ENCODE results near the gene COL28A1.

Gene COL28A1

DNA sequence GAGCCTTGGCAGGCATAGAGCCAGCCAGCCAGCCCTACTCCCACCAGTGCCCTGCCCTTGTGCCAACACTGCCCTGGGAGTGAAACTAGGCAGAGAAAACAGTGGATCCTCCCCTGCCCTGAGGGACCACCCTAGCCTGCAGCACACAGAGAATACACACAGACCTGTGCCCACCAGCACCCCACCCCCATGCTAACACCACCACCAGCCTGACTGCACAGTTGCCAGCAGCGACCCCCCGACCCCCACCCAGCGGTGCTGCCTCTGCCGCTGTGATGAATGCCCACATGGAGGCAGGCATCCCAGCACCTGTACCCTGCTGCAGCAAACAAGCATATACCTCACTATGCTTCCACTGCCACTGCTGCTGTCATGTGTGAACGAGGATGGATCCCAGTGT lies 21.6 kb upstream of the COL28A1 start:
- Histone ChIP-seq H3K4me3 (ENCODE audit: low read length) (no peak overlapping the region), H3K9me3 (ENCODE audit: control insufficient read depth, low read length) (peaks cover 8% of the 10 kb centered on the region), H3K36me3 (ENCODE audit: control insufficient read depth, insufficient read depth, low read length, severe bottlenecking) (no peaks in the 10 kb centered on the region), H3K27me3 (replicated peaks; ENCODE audit: control insufficient read depth, insufficient read depth, low read length) (no peaks in the 10 kb centered on the region), H3K4me1 (ENCODE audit: control insufficient read depth, insufficient read depth, low read length) (peaks cover 17% of the 10 kb centered on the region), H3K9ac (ENCODE audit: low read length) (no peak overlapping the region)
- no peak for DNase-seq (ENCODE audit: low read depth)

DNA sequence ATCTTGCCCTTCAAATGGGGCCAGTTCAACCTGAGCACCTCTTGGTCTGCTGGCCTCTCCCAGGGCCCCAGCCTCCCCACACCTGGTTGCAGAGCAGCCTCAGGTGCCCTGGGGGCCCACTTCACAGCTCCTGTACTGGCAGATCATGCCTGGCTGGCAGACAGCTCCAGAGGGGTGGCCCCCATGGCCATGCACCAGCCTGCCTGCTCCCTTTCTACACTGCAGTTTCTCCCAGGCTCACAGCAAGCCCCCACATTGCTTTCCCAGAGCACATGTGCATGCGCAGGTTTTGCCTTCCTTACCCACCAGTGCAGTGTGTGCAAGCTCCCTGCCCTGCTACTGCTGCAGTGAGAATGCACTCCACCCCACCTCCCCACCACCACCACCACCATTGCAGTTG lies 21.2 kb upstream of the COL28A1 start:
- Histone ChIP-seq H3K4me1 (ENCODE audit: control insufficient read depth, insufficient read depth, low read length) (peaks cover 17% of the 10 kb centered on the region), H3K9me3 (ENCODE audit: control insufficient read depth, low read length) (peaks cover 8% of the 10 kb centered on the region), H3K36me3 (ENCODE audit: control insufficient read depth, insufficient read depth, low read length, severe bottlenecking) (no peaks in the 10 kb centered on the region), H3K27me3 (replicated peaks; ENCODE audit: control insufficient read depth, insufficient read depth, low read length) (no peaks in the 10 kb centered on the region), H3K4me3 (ENCODE audit: low read length) (no peak overlapping the region), H3K9ac (ENCODE audit: low read length) (no peak overlapping the region)
- no peak for DNase-seq (ENCODE audit: low read depth)

DNA sequence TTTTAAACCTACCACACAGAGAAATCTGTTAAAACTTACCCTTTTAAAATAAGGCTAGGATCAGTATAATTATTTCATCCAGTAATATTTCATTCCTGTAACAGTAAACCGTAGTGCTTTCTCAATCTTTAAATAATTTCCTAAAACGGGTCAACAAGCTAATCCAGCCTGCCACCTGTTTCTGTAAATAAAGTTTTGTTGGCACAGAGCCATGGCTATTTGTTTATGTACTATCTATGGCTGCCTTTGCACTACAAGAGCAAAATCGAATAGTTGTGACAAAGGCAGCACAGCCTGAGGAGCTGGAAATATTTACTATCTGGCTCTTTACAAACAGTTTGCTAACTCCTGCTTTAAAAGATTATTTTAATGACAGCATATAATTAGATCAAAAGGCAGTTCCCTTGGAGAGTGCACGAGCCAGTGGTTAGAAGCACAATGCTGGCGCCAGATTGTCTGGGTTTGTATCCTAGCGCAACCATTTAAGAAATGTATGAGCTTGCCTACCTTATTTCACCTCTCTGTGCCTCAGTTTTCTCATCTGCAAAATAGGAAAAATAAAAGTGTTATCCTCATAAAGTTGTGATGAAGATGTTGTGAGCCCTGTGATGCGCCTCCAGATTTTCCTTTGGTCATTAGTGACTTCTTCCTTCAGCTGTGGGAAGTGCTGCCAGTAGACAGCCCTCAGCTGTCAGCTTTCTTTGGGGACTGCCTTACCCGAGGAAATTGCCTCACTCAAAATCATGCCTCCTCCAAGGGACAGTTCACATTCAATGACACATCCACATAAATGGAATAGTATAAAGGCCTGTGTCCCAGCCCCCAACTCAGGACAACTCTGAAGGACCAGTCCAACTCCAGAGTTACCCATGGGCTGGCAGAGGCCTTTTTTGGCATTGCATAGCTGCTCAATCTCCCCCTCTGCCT lies 19.2 kb upstream of the COL28A1 start:
- H3K4me3 ChIP-seq (ENCODE audit: low read length) = no peak overlapping the region
- H3K36me3 ChIP-seq (ENCODE audit: control insufficient read depth, insufficient read depth, low read length, severe bottlenecking) = no peaks in the 10 kb centered on the region
- H3K4me1 ChIP-seq (ENCODE audit: control insufficient read depth, insufficient read depth, low read length) = peaks cover 17% of the 10 kb centered on the region
- DNase-seq (ENCODE audit: low read depth) = peak; percentile 39
- no peak overlapping the region for H3K9ac ChIP-seq (ENCODE audit: low read length)
- no peaks in the 10 kb centered on the region for H3K27me3 ChIP-seq (replicated peaks; ENCODE audit: control insufficient read depth, insufficient read depth, low read length)
- peaks cover 7% of the 10 kb centered on the region for H3K9me3 ChIP-seq (ENCODE audit: control insufficient read depth, low read length)

- peaks cover 2% of the 10 kb centered on the region for H3K9me3 ChIP-seq (ENCODE audit: control insufficient read depth, low read length)
- peak; percentile 75 for DNase-seq (ENCODE audit: low read depth)
- H3K27me3 ChIP-seq (replicated peaks; ENCODE audit: control insufficient read depth, insufficient read depth, low read length) = no peaks in the 10 kb centered on the region
- H3K4me3 ChIP-seq (ENCODE audit: low read length) = no peak overlapping the region
- no peak overlapping the region for H3K9ac ChIP-seq (ENCODE audit: low read length)
- peaks cover 17% of the 10 kb centered on the region for H3K4me1 ChIP-seq (ENCODE audit: control insufficient read depth, insufficient read depth, low read length)
- no peaks in the 10 kb centered on the region for H3K36me3 ChIP-seq (ENCODE audit: control insufficient read depth, insufficient read depth, low read length, severe bottlenecking)
Measured at GRCh38 chr7:7554021-7554432, 18.4 kb upstream of the COL28A1 start.

DNA sequence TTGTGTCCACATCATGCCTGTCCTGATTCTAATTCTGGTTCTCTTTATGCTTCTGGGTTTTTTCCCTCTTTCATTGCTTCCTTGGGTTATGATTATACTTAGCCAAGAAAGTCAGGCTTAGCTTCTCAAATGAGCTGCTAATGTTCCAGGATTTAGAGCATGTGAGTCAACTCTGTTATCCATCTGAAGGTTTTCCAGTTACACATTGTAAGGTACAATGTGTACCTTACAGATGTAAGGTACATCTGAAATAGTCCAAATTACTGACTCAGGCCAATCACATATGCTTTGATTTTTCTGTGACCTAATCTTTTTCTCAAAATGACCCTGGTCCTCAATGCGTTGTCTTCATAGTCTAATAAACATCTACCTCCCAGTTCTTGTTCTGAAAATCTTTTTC lies 17.7 kb upstream of the COL28A1 start:
- H3K27me3 ChIP-seq (replicated peaks; ENCODE audit: control insufficient read depth, insufficient read depth, low read length) = no peaks in the 10 kb centered on the region
- no peaks in the 10 kb centered on the region for H3K36me3 ChIP-seq (ENCODE audit: control insufficient read depth, insufficient read depth, low read length, severe bottlenecking)
- peaks cover 17% of the 10 kb centered on the region for H3K4me1 ChIP-seq (ENCODE audit: control insufficient read depth, insufficient read depth, low read length)
- peaks cover 2% of the 10 kb centered on the region for H3K9me3 ChIP-seq (ENCODE audit: control insufficient read depth, low read length)
- no peak overlapping the region for H3K4me3 ChIP-seq (ENCODE audit: low read length)
- H3K9ac ChIP-seq (ENCODE audit: low read length) = no peak overlapping the region
- no peak for DNase-seq (ENCODE audit: low read depth)

DNA sequence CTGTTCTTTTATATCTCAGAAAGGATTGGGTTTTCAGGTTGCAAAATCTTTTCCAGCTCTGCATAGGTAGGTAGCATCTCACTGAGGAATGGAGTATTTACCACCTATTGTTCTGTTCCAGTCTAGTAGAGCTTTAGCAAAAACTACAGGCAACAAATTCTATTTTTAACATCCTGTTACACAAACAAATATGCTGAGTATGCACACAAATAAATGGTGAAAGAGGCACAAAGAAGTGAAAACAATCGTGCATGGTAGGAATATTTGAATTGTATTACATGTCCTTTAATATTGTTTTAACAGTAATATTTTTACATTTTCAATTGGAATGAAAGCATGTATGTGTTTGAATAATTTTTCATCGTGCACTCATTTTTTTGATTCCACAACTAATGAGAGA lies 16.5 kb upstream of the COL28A1 start:
- H3K27me3 ChIP-seq (replicated peaks; ENCODE audit: control insufficient read depth, insufficient read depth, low read length) = no peaks in the 10 kb centered on the region
- no peak overlapping the region for H3K4me3 ChIP-seq (ENCODE audit: low read length)
- no peak overlapping the region for H3K9ac ChIP-seq (ENCODE audit: low read length)
- DNase-seq (ENCODE audit: low read depth) = no peak
- peaks cover 17% of the 10 kb centered on the region for H3K4me1 ChIP-seq (ENCODE audit: control insufficient read depth, insufficient read depth, low read length)
- no peaks in the 10 kb centered on the region for H3K36me3 ChIP-seq (ENCODE audit: control insufficient read depth, insufficient read depth, low read length, severe bottlenecking)
- no peaks in the 10 kb centered on the region for H3K9me3 ChIP-seq (ENCODE audit: control insufficient read depth, low read length)

- Histone ChIP-seq H3K4me1 (ENCODE audit: control insufficient read depth, insufficient read depth, low read length) (peaks cover 17% of the 10 kb centered on the region), H3K9me3 (ENCODE audit: control insufficient read depth, low read length) (no peaks in the 10 kb centered on the region), H3K36me3 (ENCODE audit: control insufficient read depth, insufficient read depth, low read length, severe bottlenecking) (no peaks in the 10 kb centered on the region), H3K27me3 (replicated peaks; ENCODE audit: control insufficient read depth, insufficient read depth, low read length) (no peaks in the 10 kb centered on the region), H3K4me3 (ENCODE audit: low read length) (no peak overlapping the region), H3K9ac (ENCODE audit: low read length) (no peak overlapping the region)
- no peak for DNase-seq (ENCODE audit: low read depth)
Measured at GRCh38 chr7:7550663-7551062, 15.0 kb upstream of the COL28A1 start.

DNA sequence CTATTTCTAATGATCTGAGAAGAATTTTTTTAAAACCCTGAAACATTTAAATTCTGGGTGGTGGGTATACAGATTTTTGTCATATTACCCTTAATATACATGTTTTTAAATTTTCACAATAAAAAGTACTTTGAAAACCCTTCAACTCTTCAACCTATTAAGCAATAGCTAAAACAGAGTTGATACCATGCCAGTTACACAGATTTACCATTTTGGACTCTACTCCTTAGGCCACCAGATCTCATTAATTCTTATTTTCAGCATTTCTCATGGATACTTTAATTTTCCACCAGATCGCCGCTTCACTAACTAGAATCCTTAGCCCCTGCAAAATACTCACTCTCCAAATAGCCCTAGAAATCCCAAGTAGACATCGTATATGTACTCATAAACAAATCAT lies 12.7 kb upstream of the COL28A1 start:
- Histone ChIP-seq H3K36me3 (ENCODE audit: control insufficient read depth, insufficient read depth, low read length, severe bottlenecking) (no peaks in the 10 kb centered on the region), H3K9me3 (ENCODE audit: control insufficient read depth, low read length) (no peaks in the 10 kb centered on the region), H3K4me3 (ENCODE audit: low read length) (no peak overlapping the region), H3K9ac (ENCODE audit: low read length) (no peak overlapping the region), H3K4me1 (ENCODE audit: control insufficient read depth, insufficient read depth, low read length) (peaks cover 4% of the 10 kb centered on the region), H3K27me3 (replicated peaks; ENCODE audit: control insufficient read depth, insufficient read depth, low read length) (no peaks in the 10 kb centered on the region)
- DNase-seq (ENCODE audit: low read depth) = no peak

- no peaks in the 10 kb centered on the region for H3K9me3 ChIP-seq (ENCODE audit: control insufficient read depth, low read length)
- H3K9ac ChIP-seq (ENCODE audit: low read length) = no peak overlapping the region
- DNase-seq (ENCODE audit: low read depth) = no peak
- H3K4me1 ChIP-seq (ENCODE audit: control insufficient read depth, insufficient read depth, low read length) = no peaks in the 10 kb centered on the region
- H3K4me3 ChIP-seq (ENCODE audit: low read length) = no peak overlapping the region
- H3K36me3 ChIP-seq (ENCODE audit: control insufficient read depth, insufficient read depth, low read length, severe bottlenecking) = no peaks in the 10 kb centered on the region
- no peaks in the 10 kb centered on the region for H3K27me3 ChIP-seq (replicated peaks; ENCODE audit: control insufficient read depth, insufficient read depth, low read length)
Measured at GRCh38 chr7:7542251-7542835, 6.7 kb upstream of the COL28A1 start.

GRCh38 chr7:7539711-7540110 lies 4.0 kb upstream of the COL28A1 start:
- Histone ChIP-seq H3K4me3 (ENCODE audit: low read length) (no peak overlapping the region), H3K27me3 (replicated peaks; ENCODE audit: control insufficient read depth, insufficient read depth, low read length) (no peaks in the 10 kb centered on the region), H3K36me3 (ENCODE audit: control insufficient read depth, insufficient read depth, low read length, severe bottlenecking) (no peaks in the 10 kb centered on the region), H3K4me1 (ENCODE audit: control insufficient read depth, insufficient read depth, low read length) (no peaks in the 10 kb centered on the region), H3K9me3 (ENCODE audit: control insufficient read depth, low read length) (no peaks in the 10 kb centered on the region), H3K9ac (ENCODE audit: low read length) (no peak overlapping the region)
- no peak for DNase-seq (ENCODE audit: low read depth)

- no peaks in the 10 kb centered on the region for H3K27me3 ChIP-seq (replicated peaks; ENCODE audit: control insufficient read depth, insufficient read depth, low read length)
- H3K36me3 ChIP-seq (ENCODE audit: control insufficient read depth, insufficient read depth, low read length, severe bottlenecking) = no peaks in the 10 kb centered on the region
- no peak overlapping the region for H3K4me3 ChIP-seq (ENCODE audit: low read length)
- DNase-seq (ENCODE audit: low read depth) = no peak
- H3K9ac ChIP-seq (ENCODE audit: low read length) = no peak overlapping the region
- no peaks in the 10 kb centered on the region for H3K9me3 ChIP-seq (ENCODE audit: control insufficient read depth, low read length)
- H3K4me1 ChIP-seq (ENCODE audit: control insufficient read depth, insufficient read depth, low read length) = no peaks in the 10 kb centered on the region
Measured at GRCh38 chr7:7539152-7539551, 3.5 kb upstream of the COL28A1 start.
